NCI-H1092 treated with DMSO at 0.1 percent for 48 hours (cell line): Measurements from ENCODE around the gene KDM3A.

Experiments
- DNase-seq: peaks from one replicate; lab custom pipeline; 2025; lab: John Stamatoyannopoulos, UW

Gene KDM3A

GRCh38 chr2:86433137-86433536, 8.0 kb upstream of the KDM3A start:
- DNase-seq, result no peak

GRCh38 chr2:86434290-86434689, 6.9 kb upstream of the KDM3A start:
- DNase-seq, result no peak

- no peak for DNase-seq
These were observed 5.6 kb upstream of the KDM3A start for GRCh38 chr2:86435531-86435930.

DNA sequence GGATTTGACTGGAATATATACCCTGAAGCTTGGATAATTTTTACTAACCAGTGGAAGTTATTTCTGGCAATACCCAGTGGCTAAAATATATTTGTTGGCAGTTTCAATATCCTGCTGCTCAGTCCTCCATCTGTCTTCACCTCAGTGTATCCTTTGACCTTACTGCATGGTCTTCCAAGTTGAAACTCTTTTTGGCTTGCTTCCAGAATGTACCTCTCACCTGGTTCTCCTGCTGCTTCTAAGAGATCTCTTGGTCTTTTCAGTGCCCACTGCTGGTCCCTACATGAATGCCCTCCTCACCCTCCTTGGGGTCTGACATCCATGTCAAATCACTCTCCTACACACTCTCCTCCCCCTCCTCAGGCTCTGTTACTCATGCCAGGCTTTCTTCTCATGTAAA, 4.8 kb upstream of the KDM3A start:
- no peak for DNase-seq

- peak; percentile 2 for DNase-seq
These were observed 1.1 kb upstream of the KDM3A start for GRCh38 chr2:86439879-86440630.

DNA sequence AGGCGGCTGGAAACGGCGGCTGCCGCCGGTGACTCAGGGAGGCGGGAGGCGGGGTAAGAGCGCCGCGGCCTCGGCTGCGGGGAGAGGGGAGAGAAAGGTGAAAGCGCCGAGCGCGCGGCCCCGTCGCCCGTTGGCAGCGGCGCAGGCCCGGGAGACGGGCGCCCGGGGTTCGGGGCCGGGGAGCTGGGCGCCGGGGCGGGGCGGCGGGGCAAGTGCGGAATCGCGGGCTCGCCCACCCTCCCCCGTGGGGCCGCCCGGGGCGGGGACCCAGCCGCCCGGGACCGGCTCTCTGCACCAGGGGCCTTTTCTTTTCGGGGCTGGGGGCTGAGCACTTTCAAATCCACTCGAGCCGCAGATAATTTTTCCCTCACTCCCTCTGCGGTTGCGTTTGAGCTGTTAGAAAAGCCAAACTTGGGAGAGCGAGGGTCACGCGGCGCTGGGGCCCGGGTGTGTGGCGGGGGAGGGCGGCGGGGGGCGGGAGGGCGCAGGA, 266 bp downstream of the KDM3A start:
- no peak for DNase-seq

GRCh38 chr2:86441882-86442641, 891 bp downstream of the KDM3A start:
- peak; percentile 49 for DNase-seq

- peak; percentile 14 for DNase-seq
These were observed 1.5 kb downstream of the KDM3A start for GRCh38 chr2:86442642-86443005.

DNA sequence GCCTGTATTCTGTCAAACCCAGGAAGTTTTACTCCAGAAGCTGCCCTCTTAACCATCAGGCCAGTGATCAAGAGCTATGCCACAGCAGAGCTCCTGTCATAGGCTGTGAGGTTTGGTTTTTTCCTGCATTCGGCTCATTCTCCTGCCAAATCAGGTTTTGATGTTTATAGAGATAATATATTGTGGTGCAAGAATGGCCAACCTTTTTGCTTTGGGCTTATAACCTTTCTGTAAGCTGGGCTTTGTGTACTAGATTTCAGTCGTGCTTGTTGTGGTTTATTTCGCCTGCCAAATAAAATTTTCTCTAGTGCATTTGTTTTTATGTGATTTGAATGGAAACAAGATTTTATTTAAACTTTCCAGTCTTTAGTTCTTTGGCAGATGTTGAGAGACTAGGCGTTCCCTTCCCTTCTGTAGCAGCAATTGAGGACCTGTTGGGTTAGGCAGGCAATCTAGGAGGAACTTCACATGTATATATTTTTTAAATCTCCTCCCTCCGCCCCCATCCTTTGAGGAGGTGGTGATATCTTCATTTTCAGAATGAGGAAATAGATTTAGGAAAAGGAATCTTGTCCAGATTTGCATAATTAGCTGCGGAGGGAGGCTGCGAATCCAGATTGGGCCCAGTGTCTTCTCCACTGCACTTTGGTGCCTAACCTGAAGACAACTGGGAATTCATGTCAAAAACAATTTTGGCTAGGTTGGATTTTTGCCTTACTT, 2.6 kb downstream of the KDM3A start:
- DNase-seq, result no peak

- no peak for DNase-seq
These were observed 4.3 kb downstream of the KDM3A start for GRCh38 chr2:86445436-86445835.

- no peak for DNase-seq
These were observed 4.9 kb downstream of the KDM3A start for GRCh38 chr2:86446060-86446459.

- DNase-seq, result peak; percentile 24
These were observed 12.7 kb downstream of the KDM3A start for GRCh38 chr2:86453836-86454235.

DNA sequence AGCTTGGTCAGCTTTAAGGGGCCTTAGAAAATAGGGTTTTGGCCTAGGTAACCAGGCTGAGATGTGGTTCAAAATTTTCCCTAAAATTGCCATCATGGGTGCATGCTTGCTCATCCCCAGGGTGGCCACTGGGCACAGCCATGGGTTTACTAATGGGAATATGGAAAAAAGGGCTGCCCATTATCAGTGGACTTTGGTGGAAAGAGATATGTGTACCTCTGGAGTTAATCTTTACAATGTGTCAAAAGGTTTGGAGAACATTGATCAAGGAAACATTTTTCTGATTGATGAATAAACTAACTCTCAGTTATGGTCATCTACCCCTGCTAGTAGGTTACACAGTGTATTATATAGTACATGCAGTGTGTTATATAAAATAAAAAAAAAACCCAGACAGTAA, 13.1 kb downstream of the KDM3A start:
- DNase-seq, result no peak

GRCh38 chr2:86455181-86455580, 14.0 kb downstream of the KDM3A start:
- DNase-seq, result no peak

- no peak for DNase-seq
These were observed 20.0 kb downstream of the KDM3A start for GRCh38 chr2:86461042-86461743.

- no peak for DNase-seq
These were observed 23.5 kb downstream of the KDM3A start for GRCh38 chr2:86464652-86465051.

DNA sequence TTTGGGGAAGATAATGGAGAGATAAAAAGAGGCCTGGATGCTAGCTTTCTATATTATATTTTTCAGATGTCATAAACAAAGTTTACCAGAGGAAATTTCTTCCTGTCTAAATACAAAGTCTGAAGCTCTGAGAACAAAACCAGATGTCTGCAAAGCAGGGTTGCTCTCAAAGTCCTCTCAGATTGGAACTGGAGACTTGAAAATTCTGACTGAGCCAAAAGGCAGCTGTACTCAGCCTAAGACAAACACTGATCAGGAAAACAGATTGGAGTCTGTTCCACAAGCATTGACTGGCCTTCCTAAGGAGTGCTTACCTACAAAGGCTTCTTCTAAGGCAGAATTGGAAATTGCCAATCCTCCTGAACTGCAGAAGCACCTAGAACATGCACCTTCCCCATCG, 25.1 kb downstream of the KDM3A start:
- DNase-seq, result no peak

DNA sequence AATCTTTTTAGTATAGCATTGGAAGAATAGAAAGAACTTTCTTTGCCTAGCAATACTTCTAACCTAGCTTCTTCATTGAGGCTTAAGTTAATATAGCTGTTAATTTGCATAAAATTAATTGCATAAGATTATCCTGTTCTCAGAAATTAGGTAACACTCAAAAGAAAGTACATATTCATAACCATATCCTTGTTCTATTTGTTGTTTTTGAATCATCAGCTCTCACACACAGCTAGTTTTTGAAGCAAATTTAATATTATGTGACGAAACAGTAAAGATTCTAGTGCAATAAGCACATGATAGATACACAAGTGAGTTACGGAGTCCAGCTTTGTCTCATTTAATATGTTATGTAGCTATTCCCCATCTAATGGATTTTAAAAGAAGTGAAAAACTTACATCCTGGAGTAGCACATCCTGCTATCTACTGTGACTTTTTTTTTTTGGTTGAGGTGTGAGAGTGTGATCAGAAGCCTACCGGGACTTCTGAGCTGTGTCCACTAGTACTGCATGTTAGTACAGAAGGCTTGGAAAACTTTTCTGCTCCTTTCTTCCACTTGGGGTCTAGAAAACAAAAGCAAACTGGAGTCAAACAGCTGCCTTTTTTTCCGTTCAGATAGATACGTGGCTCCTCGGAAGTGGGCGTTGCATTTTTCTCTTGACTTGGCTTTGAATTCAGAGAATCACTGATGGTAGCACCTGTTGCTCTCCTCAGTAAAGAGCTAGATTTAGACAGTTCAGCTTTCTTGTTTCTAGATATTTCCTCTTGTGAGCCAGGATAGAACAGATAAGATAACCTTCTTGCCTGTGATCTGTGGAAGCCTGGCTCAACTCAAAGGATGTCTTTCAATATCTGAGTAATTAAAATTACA, 27.2 kb downstream of the KDM3A start:
- no peak for DNase-seq

DNA sequence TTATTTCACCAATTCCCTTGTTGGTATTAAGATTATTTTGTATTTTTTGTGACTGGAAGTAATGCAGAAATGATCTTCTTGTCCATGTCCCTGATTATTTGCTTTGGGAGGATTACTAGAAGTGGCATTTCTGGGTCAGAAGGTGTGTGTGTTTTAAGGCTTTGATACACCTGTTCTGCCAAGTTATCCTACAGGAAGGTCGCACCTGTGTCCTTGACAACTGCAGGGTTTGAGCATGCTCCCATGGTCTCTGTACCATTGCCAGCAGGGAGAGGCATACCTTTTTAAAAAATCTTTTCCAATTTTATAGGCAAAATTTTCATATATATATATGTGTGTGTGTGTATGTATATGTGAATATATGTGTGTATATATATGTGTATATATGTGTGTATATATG, 29.7 kb downstream of the KDM3A start:
- DNase-seq, result no peak

- DNase-seq, result no peak
These were observed 30.5 kb downstream of the KDM3A start for GRCh38 chr2:86471637-86472036.

DNA sequence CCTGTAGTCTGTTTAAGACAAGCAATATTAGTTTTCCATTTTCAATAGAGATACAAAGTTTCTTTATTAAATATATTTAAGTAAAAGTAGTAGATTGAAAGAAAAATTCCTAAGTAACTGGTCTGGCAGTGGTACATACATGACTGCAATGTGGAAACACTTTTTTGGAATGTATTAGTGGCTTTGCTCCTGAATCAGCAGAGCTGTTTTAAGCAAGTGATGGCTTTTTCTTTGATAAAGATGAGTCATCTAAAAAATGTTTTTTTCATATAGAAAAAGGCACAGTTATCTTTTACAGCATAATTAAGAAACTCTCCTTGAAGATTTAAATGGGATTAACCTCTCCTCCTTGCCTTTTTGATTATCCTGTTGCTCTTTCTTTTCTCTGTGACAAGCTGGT, 34.9 kb downstream of the KDM3A start:
- DNase-seq, result no peak
